Ishikawa (cell line): ENCODE data around the gene VDR.

Source experiments
- MAX ChIP-seq: IDR thresholded peaks from 2 replicates; pipeline ENCODE4 v1.6.1; 2012
- RAD21 ChIP-seq: IDR thresholded peaks from 2 replicates; pipeline ENCODE4 v1.6.1; 2012; ENCODE audit warnings: low read depth

DNA sequence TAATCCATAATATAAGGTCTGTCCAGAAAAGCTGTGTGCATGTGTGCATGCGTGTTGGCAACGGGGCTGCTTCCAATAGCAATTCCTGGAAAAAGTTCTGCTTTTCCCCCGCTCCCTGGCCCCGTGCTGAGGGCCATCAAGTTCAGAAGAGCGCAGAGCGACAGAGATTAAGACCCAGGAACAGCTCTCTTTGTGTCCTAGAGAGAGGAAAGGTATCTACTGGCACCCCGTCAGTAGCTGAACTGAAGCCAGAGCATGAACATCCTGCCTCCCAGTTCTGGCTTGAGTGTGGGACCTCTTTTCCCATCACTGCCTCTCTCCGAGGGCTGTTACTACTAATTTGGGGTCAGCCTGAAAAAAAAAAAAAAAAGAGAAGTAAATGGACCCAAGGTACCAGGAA, 100.6 kb downstream of the VDR start:
- no peak for TF ChIP-seq MAX
- TF ChIP-seq RAD21 = no peak
